ENCODE measurements around the gene ATXN1.

- TF ChIP-seq, protein P1, sequence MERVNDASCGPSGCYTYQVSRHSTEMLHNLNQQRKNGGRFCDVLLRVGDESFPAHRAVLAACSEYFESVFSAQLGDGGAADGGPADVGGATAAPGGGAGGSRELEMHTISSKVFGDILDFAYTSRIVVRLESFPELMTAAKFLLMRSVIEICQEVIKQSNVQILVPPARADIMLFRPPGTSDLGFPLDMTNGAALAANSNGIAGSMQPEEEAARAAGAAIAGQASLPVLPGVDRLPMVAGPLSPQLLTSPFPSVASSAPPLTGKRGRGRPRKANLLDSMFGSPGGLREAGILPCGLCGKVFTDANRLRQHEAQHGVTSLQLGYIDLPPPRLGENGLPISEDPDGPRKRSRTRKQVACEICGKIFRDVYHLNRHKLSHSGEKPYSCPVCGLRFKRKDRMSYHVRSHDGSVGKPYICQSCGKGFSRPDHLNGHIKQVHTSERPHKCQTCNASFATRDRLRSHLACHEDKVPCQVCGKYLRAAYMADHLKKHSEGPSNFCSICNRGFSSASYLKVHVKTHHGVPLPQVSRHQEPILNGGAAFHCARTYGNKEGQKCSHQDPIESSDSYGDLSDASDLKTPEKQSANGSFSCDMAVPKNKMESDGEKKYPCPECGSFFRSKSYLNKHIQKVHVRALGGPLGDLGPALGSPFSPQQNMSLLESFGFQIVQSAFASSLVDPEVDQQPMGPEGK (CRISPR knock-in tag; IDR thresholded peaks at IDR 0.05; ENCODE audit: borderline replicate concordance) = no peak
- TF ChIP-seq ARNTL (CRISPR knock-in tag; IDR thresholded peaks at IDR 0.05; ENCODE audit: borderline replicate concordance, low read depth) (no peak), ESRRG (CRISPR knock-in tag; IDR thresholded peaks at IDR 0.05) (no peak), RARB (CRISPR knock-in tag; IDR thresholded peaks at IDR 0.05) (no peak), ZFP30 (CRISPR knock-in tag; IDR thresholded peaks at IDR 0.05) (no peak), ZNF70 (CRISPR knock-in tag; IDR thresholded peaks at IDR 0.05) (no peak), GLIS3 (CRISPR knock-in tag; IDR thresholded peaks at IDR 0.05) (no peak), ZFP3 (CRISPR knock-in tag; IDR thresholded peaks at IDR 0.05) (no peak), CREB5 (CRISPR knock-in tag; IDR thresholded peaks at IDR 0.05; ENCODE audit: low read depth) (no peak), TOX (CRISPR knock-in tag; IDR thresholded peaks at IDR 0.05; ENCODE audit: borderline replicate concordance) (no peak), CSDC2 (CRISPR knock-in tag; IDR thresholded peaks at IDR 0.05) (no peak), SNAI2 (CRISPR knock-in tag; IDR thresholded peaks at IDR 0.05) (no peak)
These were observed 84.9 kb downstream of the ATXN1 start for GRCh38 chr6:16676376-16676775.
